Measurements from ENCODE around the gene PTPRF.
"Not testable (repeated sequence)": the region's sequence is repeated elsewhere in the genome, so short reads cannot be mapped to it uniquely, and the experiment has no call there.

PTPRF gene

DNA sequence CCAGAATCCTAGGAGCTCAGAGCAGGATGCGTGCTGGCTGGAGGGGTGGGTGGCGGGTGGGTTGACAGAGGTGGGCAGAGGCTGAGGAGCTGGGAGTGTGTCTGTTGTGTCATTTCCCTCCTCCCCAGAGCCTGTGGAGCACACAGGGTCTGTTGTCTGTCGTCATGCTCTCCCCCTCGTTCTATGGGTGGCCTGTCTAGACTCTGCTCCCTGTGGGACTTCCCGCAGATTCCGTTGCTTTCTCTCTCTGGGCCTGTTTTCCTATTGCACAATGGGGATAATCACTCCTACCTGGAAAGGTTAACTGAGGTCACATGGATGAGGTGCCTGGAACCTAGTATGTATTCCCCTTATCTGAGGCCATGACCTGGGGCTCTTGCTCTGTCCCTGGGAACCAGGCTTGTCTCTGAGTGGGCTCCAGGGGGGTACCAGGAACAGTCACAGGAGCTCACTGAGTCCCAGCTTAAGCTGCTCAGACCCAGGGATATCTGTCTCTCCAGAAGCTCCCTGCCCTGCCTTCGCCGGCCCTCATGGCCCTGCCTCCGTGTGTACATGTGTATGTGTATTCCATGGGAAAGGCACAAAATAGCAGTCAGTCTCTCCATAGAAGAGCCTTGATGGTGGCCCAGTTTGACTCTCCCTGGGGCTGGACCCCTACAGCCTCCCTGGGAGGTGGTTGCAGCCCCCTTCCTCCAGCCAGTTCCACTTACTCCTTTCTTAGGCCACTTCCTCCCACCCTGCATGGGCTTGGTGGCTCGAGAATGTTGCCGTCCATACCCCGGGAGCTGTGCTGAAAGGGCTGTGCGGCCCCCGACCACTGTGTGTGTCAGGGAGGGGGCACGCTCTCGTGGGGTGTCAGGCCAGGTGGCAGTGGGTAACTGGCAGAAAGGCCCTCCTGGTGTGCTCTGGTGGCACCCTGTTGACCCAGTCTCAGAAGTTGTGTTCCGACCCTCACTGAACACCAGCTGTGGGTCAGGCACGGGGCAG is 17.9 kb downstream of the PTPRF start:
- in situ Hi-C loops (cut with MboI; ENCODE audit: low pct_unique_long_range_greater_than_20kb, low sequenced_read_pairs) = no loop called here
- no peak for DNase-seq

DNA sequence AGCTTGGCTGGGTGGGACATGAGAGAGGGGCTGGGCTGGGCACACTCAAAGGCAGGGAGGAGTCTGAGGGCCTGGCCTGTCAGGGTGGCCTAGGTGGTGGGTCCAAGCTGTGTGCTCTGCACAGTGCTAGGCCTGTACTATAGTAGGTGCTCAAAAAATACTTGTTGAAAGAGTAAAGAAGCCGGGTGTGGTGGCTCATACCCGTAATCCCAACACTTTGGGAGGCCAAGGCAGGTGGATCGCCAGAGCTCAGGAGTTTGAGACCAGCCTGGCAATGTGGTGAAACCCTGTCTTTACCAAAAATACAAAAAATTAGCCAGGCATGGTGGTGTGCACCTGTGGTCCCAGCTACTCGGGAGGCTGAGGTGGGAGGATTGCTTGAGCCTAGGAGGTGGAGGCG is 18.7 kb downstream of the PTPRF start:
- in situ Hi-C loops (cut with MboI; ENCODE audit: low pct_unique_long_range_greater_than_20kb, low sequenced_read_pairs); DNase-seq: not testable (repeated sequence)

DNA sequence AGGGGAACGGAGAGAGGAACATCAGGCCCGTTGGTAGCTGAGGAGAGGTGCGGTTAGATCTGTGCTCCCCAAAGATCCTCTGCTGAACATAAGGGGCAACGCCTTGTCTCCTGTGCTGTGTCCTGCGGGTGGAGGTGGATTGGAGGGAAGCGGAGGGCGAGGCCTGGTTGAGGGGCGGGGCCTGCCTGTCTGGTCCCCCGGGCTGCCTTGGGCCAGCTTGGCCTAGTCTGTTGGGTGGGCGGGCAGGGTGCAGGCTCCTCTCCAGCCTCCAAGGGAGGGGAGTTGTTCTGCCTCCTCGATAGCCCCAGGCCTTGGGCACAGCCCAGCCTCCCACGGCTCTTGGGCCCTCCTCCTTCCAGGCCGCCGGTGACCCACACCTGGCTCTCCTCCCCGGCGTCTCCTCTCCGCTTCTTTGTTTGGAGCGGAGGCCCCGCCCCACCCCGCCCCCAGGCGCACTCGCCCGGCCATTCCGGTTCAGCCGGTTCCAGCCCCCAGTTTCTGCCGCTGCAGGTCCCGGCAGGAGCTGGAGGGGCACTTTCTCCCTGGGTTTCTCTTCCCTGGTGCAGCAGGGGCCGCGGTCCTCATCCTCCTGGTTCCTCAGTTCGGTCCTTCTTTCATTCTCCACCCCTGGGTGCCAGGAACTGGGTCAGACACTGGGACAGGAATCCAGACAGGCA is 19.4 kb downstream of the PTPRF start:
- in situ Hi-C loops (cut with MboI; ENCODE audit: low pct_unique_long_range_greater_than_20kb, low sequenced_read_pairs) = no loop called here
- no peak for DNase-seq

DNA sequence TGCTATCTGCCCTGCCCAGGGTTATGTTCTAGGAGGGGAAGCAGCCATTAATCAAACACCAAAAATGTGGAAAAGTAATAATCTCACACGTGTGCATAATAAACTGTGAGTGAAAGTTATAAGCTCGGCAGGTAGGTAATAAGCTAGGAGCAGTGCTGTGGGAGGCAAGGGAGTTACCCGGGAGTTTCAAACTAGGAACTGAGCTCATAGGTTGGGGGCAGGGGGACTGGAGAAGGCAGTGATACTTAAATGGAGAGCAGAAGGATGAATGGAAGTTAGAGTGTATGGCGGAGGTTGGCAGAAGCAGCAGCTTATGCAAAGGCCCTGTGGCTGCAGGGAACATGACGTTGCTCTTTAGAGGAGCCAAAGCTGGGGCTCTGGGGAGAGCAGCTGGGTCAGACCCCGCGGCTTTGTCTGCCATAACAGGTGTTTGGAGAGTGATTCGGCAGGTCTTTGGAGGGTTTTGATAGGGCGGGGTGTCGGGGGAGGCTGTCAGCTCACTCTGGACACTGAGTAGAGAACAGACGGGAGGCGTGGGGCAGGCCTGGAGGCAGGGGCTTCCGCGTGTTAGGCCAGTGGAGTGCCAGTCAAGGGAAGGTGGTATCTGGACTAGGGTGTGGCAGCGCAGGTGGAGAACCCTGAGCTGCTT is 20.0 kb downstream of the PTPRF start:
- DNase-seq = no peak
- in situ Hi-C loops (cut with MboI; ENCODE audit: low pct_unique_long_range_greater_than_20kb, low sequenced_read_pairs) = no loop called here

DNA sequence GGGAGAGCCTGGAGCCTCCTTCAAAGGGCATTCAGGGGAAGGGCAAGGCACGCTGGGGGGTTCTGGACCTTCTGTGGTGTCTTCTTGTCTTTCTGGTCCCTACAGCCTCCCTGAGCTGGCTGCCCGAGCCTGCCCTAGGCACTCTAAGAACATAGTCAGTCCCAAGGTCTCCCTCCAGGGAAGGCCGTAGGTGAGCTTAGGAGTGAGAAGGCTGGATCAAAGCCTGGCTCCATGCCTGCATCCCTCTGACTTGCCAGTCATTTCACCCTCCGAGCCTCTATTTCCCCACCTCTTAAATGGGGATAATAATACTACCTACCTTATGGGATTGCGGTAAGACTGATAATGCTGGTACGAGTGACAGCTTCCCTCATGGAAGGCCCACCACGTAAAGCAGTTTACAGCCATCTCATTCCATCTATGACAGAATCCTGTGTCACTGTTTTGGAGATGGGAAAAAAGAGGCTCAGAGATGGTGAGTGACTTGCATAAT is 20.8 kb downstream of the PTPRF start:
- no peak for DNase-seq
- in situ Hi-C loops (cut with MboI; ENCODE audit: low pct_unique_long_range_greater_than_20kb, low sequenced_read_pairs) = no loop called here

DNA sequence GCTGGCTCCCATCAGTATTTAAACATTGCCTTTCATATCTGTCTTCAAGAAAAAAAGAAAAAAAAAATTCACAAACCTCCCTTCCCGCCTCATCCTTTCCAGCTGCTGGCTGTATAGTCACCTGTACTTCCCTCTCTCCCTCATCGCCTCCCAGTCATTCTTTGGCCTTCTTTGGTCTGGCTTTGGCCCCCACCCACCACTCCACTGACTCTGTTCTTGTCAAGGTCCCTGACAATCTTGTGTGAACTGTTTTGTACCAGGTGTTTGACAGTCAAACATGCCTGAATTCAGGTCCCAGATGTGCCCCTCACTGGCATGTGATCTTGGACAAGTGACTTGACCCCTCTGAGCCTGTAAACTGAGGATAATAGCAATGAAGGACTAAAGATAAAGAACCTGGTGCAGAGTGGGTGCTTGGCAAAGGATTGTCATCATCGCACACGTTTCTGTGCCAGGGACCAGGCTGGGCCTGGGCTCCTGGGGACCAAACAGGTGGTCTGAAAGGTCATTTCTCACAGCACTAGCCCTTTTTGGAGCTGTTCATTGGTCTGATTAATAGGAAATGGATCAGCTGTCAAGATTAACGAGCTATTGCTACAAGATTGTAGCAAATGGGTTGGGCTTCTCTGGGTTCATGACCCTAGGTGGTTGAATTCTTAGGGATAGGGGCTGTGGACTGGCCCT is 21.5 kb downstream of the PTPRF start:
- in situ Hi-C loops (cut with MboI; ENCODE audit: low pct_unique_long_range_greater_than_20kb, low sequenced_read_pairs) = no loop called here
- no peak for DNase-seq

DNA sequence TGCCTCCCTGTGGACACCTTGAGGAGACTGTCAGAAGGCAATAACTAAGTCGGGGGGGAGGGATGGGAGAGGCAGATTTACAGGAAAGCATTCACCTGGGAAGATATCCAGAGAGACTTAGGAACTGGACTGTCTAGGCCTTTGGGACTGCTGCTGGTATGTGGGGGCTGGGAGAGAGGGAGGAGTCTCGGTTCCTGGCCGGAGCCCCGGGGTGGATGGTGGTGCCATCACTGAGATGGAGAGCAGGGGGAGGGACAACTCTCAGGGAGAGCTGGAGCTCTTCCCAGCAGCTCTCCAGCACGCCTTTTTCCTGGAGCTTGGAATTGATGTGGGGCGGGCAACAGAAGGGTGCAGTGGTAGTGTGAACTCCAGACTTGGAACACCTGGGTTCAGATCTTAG is 22.1 kb downstream of the PTPRF start:
- DNase-seq = no peak
- in situ Hi-C loops (cut with MboI; ENCODE audit: low pct_unique_long_range_greater_than_20kb, low sequenced_read_pairs) = no loop called here

DNA sequence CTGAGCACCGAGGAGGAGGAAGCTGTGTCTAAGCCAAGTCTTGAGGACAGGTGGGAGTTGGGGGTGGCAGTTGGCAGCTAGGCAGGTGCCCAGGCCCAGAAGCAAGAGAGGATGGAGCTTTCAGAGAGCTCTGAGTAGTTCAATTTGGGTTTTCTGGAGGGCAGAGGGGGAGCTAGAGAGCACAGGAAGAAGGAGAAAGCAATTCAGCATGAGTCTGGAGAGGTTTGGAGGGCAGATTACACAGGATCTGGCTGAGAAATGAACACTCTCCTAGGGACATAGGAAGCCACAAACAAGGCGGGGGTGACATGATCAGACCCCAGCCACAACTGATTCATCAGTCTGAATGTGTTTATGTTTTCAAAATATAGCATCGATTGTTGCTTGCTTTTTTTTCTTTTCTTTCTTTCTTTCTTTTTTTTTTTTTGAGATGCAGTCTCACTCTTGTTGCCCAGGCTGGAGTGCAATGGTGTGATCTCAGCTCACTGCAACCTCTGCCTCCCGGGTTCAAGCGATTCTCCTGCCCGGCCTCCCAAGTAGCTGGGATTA is 23.8 kb downstream of the PTPRF start:
- in situ Hi-C loops (cut with MboI; ENCODE audit: low pct_unique_long_range_greater_than_20kb, low sequenced_read_pairs) = no loop called here
- DNase-seq = peak; percentile 35

DNA sequence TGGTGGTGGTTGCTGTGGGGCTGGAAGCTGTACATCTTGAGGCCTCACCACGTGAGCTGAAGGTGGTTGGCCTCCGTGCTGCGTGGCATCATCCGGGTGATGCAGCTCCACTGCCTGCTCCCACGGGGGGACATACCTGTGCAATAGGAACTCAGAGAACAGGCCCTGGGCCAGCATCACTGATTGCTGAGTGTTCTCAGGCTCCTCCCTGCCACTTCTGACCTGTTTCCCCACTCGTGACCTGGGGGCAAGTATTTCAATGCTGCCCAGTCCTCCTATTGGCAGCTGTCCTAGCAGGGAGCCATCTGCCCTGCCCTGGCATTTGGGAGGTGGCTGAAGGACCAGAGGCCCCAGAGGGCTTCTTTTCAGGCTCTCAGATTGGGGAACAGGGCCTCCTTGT is 26.1 kb downstream of the PTPRF start:
- no peak for DNase-seq
- in situ Hi-C loops (cut with MboI; ENCODE audit: low pct_unique_long_range_greater_than_20kb, low sequenced_read_pairs) = no loop called here

DNA sequence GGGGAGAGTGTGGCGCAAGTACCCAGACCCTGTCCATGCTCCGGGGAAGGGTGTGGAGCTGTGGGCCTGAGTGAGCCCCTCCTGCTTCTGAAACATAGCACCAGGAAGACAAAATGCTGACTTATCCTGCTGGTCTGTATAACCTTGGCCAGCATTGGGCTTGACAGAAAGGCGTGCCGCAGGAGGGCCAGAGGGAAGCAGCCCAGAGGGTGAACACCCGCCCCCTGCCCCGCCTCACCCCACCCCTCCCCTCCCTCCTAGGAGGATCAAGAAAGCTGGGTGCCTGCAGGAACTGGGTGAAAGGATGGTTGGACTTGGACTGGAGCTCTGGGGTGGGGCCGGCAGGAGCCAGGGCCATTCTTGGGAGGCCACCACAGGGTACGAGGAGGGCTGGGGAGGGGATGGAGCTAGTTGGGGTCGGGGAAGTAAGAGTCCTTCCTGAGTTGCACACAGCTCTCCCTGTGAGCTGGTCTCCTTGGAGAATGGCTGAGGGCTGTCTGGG is 27.1 kb downstream of the PTPRF start:
- in situ Hi-C loops (cut with MboI; ENCODE audit: low pct_unique_long_range_greater_than_20kb, low sequenced_read_pairs) = no loop called here
- no peak for DNase-seq

DNA sequence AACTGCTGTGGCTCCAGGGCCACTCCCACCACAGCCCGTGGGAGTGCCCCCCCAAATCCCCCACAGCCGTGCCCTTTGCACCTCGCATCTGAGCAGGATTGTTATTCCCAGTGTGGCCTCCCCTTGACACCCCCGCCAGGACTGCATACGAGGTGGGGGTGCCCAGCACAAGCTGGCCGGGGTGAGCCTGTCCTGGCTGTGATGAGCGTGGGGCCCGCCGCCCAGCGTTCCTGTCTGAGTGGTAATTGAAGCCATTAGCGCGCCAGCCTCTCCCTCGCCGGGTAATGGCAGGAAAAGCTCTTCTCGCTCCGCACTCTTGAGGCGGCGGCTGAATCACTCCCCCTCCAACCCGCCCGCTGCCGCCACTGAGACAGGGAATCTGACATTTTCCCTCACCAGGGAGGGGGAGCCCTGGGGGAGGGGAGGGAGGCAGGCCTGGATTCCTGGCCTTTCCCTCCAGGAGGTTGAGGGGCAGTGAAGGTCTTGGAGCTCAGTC is 27.7 kb downstream of the PTPRF start:
- no peak for DNase-seq

DNA sequence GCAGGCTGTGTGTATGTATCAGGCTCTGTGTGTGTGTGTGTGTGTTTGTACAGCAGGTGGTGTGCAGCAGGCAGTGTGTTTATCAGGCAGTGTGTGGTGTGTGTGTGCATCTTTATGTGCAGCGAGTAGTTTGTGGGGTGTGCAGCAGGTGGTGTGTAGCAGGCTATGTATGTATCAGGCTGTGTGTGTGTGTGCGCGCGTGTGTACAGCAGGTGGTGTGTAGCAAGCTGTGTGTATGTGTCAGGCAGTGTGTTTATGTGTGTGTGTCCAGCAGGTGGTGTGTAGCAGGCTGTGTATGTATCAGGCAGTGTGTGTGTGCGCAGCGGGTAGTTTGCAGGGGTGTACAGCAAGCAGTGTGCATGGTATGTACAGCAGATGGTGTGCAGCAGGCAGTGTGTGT is 29.0 kb downstream of the PTPRF start:
- DNase-seq = no peak
- in situ Hi-C loops (cut with MboI; ENCODE audit: low pct_unique_long_range_greater_than_20kb, low sequenced_read_pairs) = no loop called here

More for the DNA sequence above, 27.7 kb downstream of the PTPRF start:
- in situ Hi-C loops (cut with MboI; ENCODE audit: low pct_unique_long_range_greater_than_20kb, low sequenced_read_pairs) = no loop called here

DNA sequence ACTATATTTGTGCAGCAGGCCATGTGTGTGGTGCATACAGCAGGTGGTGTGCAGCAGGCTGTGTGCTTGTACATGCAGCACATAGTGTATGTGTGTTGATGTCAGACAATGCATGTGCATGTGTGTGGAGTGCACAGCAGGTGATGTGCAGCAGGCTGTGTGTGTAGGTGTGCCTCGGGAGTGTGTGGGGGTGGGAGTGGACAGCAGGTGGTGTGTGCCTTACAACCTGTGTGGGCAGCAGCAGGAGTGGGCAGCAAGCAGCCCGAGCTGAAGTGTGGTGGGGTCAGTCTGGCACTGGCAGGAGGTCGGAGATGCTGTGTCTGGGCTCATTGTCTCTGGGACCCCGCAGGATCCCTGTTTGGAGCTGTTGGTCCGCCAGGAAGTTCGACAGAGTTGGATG is 29.6 kb downstream of the PTPRF start:
- in situ Hi-C loops (cut with MboI; ENCODE audit: low pct_unique_long_range_greater_than_20kb, low sequenced_read_pairs) = no loop called here
- no peak for DNase-seq

DNA sequence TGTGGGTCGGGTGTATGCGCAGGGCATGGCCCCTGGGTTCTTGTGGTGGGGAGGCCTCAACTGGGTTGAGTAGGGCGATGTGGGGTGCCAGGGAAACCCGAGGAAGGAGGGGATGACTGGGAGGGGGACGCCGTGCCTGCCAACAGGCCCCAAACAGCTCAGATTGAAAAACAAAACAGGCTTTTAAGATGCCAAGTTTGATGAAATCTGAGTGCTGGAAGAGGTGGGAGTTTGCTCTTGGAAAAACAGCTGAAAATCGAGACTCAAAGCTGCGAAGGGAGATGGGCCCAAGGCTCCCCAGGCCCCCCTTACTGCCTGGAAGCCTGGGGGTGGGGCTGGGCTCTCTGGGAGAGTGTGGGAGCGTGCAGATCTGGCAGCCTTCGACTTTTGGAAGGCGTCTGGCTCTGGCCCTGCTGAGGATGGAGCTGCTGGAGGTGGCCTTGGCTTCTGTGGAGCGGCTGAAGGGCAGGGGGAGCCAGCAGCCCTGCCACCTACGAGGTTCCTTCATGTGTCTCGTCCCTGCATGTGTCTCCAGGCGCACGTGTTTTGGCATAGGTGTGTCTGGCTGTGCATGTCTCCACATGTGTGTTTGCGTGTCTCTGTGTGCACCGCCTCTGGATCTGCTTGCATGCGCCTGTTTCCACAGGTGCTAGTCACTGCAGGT is 33.3 kb downstream of the PTPRF start:
- in situ Hi-C loops (cut with MboI; ENCODE audit: low pct_unique_long_range_greater_than_20kb, low sequenced_read_pairs) = no loop called here

DNA sequence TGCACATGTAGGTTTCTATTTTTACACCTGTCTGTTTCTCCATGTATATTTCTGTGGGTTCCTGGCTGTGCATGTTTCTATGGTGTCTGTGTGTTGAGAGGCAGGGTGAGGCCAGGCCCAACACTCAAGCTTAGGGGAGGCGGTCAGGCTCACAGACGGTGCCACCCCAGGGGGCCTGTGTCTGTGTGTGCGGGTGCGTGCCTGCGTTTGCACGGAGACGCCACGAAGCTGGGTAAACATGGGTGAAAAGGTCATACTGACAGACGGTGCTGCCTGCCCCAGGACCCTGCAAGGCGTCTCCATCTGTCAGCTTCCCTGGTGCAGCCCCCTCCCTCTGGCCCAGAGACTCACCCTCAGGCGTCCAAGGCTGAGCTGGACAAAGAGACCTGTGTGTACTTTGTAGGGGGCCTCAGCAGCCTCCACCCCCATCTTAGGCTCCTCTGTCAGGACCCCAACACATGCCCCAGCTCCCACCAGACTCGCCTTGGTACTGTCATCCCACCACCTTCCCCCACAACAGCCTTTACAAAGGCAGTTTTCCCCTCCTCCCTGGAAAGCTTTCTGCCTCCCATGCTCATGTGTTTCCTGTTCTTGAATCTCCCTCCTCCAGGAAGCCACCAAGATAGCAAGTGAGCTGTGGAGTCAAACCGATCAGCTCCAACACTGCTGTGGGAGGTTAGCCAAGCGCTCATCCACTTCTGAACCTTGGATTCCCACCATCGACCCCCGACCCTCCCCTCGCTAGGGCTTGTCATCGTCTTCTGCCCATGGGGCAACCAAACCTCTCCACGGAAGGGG is 34.1 kb downstream of the PTPRF start:
- in situ Hi-C loops (cut with MboI; ENCODE audit: low pct_unique_long_range_greater_than_20kb, low sequenced_read_pairs) = no loop called here

More for the DNA sequence above, 33.3 kb downstream of the PTPRF start:
- DNase-seq = no peak

DNA sequence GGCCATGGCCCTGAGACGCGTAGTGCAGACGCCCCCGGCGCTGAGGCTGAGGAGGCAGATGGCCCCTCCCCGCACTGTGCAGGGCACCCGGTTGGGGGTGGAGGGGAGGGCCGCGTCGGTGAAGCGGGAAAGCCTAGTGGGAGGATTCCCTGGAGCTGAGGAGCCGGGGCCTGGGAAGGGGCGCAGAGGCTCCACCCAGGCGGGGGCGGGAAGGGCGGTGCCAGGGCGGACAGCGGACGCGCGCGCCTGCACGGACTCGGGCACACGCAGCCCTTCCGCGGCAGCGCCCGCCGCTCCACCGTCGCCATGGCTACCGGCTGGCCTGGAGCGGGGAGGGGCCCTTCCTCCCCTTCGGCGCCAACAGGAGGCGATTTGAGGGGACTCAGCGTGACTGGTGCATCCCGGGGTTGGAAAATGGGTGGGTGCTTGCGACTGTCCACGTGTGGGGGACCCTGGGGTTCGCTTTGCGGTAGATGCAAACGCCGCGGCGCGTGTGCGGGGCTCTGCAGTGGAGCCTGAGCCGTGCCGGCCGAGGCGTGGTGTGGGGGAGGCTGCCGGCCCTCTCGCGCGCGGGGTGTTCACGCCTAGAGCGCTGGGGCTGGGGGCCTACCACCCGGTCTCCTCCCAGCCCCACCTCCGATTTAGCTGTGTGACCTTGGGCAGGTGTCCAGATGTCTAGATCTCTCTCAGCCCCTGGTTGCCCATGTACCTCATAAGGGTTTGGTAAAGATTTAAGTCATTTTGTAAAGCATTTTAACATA is 35.1 kb downstream of the PTPRF start:
- no peak for DNase-seq

More for the DNA sequence above, 34.1 kb downstream of the PTPRF start:
- DNase-seq = no peak

More for the DNA sequence above, 35.1 kb downstream of the PTPRF start:
- in situ Hi-C loops (cut with MboI; ENCODE audit: low pct_unique_long_range_greater_than_20kb, low sequenced_read_pairs) = no loop called here
